Neural progenitor cell (in vitro differentiated cells): ENCODE results near the gene PDE4A. TPM values are rescaled to one million over a fixed set of nuclear protein-coding genes. Genes with fewer than 3 reads are reported as not detected.

Source experiments
- DNase-seq: peaks from one replicate; pipeline ENCODE4 v3.0.0-alpha.2; 2016; ENCODE audit warnings: low spot score
- H2AFZ ChIP-seq: fragments of 200-600 bp; sonication (generic); replicated peaks from 2 replicates; pipeline ENCODE4 v1.6.1; 2016; ENCODE audit warnings: antibody characterized with exemption
- H3F3A ChIP-seq: fragments of 200-600 bp; sonication (generic); 2 replicates; pipeline ENCODE4 v1.6.1; 2016; ENCODE audit warnings: antibody characterized with exemption, low read depth
- H3K27ac ChIP-seq: fragments of 200-600 bp; sonication (generic); 2 replicates; pipeline ENCODE4 v1.5.1; 2016; ENCODE audit warnings: mild to moderate bottlenecking
- H3K27me3 ChIP-seq: fragments of 200-600 bp; sonication (generic); 2 replicates; pipeline ENCODE4 v1.6.1; 2016; ENCODE audit warnings: mild to moderate bottlenecking, moderate library complexity
- H3K36me3 ChIP-seq: fragments of 200-600 bp; sonication (generic); 2 replicates; pipeline ENCODE4 v1.5.1; 2016
- H3K4me1 ChIP-seq: fragments of 200-600 bp; sonication (generic); 2 replicates; pipeline ENCODE4 v1.6.1; 2016; ENCODE audit warnings: mixed run types
- H3K4me2 ChIP-seq: fragments of 200-600 bp; sonication (generic); 2 replicates; pipeline ENCODE4 v1.6.1; 2016
- H3K4me3 ChIP-seq: fragments of 200-600 bp; sonication (generic); 2 replicates; pipeline ENCODE4 v1.5.1; 2016
- H3K79me2 ChIP-seq: fragments of 200-600 bp; sonication (generic); 2 replicates; pipeline ENCODE4 v1.6.1; 2016; ENCODE audit warnings: low read depth
- H3K9ac ChIP-seq: fragments of 200-600 bp; sonication (generic); 2 replicates; pipeline ENCODE4 v1.6.1; 2016
- H3K9me3 ChIP-seq: fragments of 200-600 bp; sonication (generic); 2 replicates; pipeline ENCODE4 v1.5.1; 2016; ENCODE audit warnings: low read depth
- H4K20me1 ChIP-seq: fragments of 200-600 bp; sonication (generic); 2 replicates; pipeline ENCODE4 v1.6.1; 2016; ENCODE audit warnings: low read depth
- H3K27ac Mint-ChIP-seq: 3 replicates; pipeline ENCODE4 v1.8.0; 2021; ENCODE audit warnings: mixed read lengths
- H3K27me3 Mint-ChIP-seq: 2 replicates; pipeline ENCODE4 v1.8.0; 2022; ENCODE audit warnings: low read depth, mild to moderate bottlenecking, inconsistent platforms, moderate library complexity, mixed read lengths; ENCODE audit not compliant: insufficient read depth
- H3K36me3 Mint-ChIP-seq: 3 replicates; pipeline ENCODE4 v1.8.0; 2021; ENCODE audit warnings: mixed read lengths
- H3K4me1 Mint-ChIP-seq: 3 replicates; pipeline ENCODE4 v1.8.0; 2021; ENCODE audit warnings: mixed read lengths
- H3K4me3 Mint-ChIP-seq: 3 replicates; pipeline ENCODE4 v1.8.0; 2021; ENCODE audit warnings: mild to moderate bottlenecking, moderate library complexity, mixed read lengths
- H3K9me3 Mint-ChIP-seq: 3 replicates; pipeline ENCODE4 v1.8.0; 2020; ENCODE audit warnings: mixed read lengths
- CTCF ChIP-seq: fragments of 200-600 bp; sonication (generic); IDR thresholded peaks from 2 replicates; pipeline ENCODE4 v1.5.1; 2017; ENCODE audit warnings: antibody characterized with exemption, mild to moderate bottlenecking
- EZH2 ChIP-seq: fragments of 200-600 bp; sonication (generic); IDR thresholded peaks from 2 replicates; pipeline ENCODE4 v1.6.1; 2017; ENCODE audit warnings: antibody characterized with exemption, mild to moderate bottlenecking, moderate library complexity
- EZH2phosphoT487 ChIP-seq: fragments of 200-600 bp; sonication (generic); IDR thresholded peaks from 2 replicates; pipeline ENCODE4 v1.6.1; 2017; ENCODE audit warnings: antibody characterized with exemption
- total RNA-seq: library from RNA; depleted of rRNA; stranded (reverse); fragments of >200 nt; gene quantifications from 2 replicates; pipeline ENCODE4 v1.2.3, GENCODE V29; 2015; ENCODE audit warnings: low replicate concordance

PDE4A gene
- total RNA-seq, 1 donor from 2014 or later: 0.37 TPM

GRCh38 chr19:10473192-10473591 lies 52.9 kb downstream of the PDE4A start:
- no peaks in the 10 kb centered on the region for H4K20me1 ChIP-seq
- Mint-ChIP-seq H3K27ac (no peak overlapping the region), H3K36me3 (no peaks in the 10 kb centered on the region), H3K4me3 (no peak overlapping the region), H3K4me1 (peaks cover 11% of the 10 kb centered on the region), H3K27me3 (peaks cover 6% of the 10 kb centered on the region), H3K9me3 (no peaks in the 10 kb centered on the region)
- no peaks in the 10 kb centered on the region for H3K9me3 ChIP-seq
- DNase-seq: no peak
- H3K27me3 ChIP-seq: peaks cover 2% of the 10 kb centered on the region
- H3K9ac ChIP-seq: no peak overlapping the region
- no peak for TF ChIP-seq EZH2phosphoT487
- TF ChIP-seq EZH2: no peak
- no peak for TF ChIP-seq CTCF
- no peak overlapping the region for H2AFZ ChIP-seq
- no peak overlapping the region for H3K27ac ChIP-seq
- H3K36me3 ChIP-seq: no peaks in the 10 kb centered on the region
- H3K4me3 ChIP-seq: no peak overlapping the region
- H3F3A ChIP-seq: peaks cover 4% of the 10 kb centered on the region
- peaks cover 13% of the 10 kb centered on the region for H3K4me1 ChIP-seq
- H3K4me2 ChIP-seq: no peak overlapping the region
- no peaks in the 10 kb centered on the region for H3K79me2 ChIP-seq

- Histone ChIP-seq H3K9ac (no peak overlapping the region), H3K79me2 (no peaks in the 10 kb centered on the region), H2AFZ (no peak overlapping the region), H3K27ac (no peak overlapping the region), H3F3A (peaks cover 9% of the 10 kb centered on the region), H3K36me3 (no peaks in the 10 kb centered on the region), H3K27me3 (peaks cover 20% of the 10 kb centered on the region), H4K20me1 (no peaks in the 10 kb centered on the region), H3K4me3 (no peak overlapping the region), H3K9me3 (no peaks in the 10 kb centered on the region), H3K4me1 (no peaks in the 10 kb centered on the region), H3K4me2 (no peak overlapping the region)
- H3K36me3 Mint-ChIP-seq: no peaks in the 10 kb centered on the region
- H3K4me1 Mint-ChIP-seq: peaks cover 8% of the 10 kb centered on the region
- no peaks in the 10 kb centered on the region for H3K9me3 Mint-ChIP-seq
- peaks cover 5% of the 10 kb centered on the region for H3K27me3 Mint-ChIP-seq
- TF ChIP-seq EZH2 (no peak), EZH2phosphoT487 (no peak), CTCF (no peak)
- H3K4me3 Mint-ChIP-seq: no peak overlapping the region
- DNase-seq: no peak
- H3K27ac Mint-ChIP-seq: no peak overlapping the region
These were observed 54.7 kb downstream of the PDE4A start for GRCh38 chr19:10474962-10475451.

- Histone ChIP-seq H4K20me1 (no peaks in the 10 kb centered on the region), H3K36me3 (no peaks in the 10 kb centered on the region), H3K9me3 (no peaks in the 10 kb centered on the region), H3K79me2 (no peaks in the 10 kb centered on the region), H3K4me2 (no peak overlapping the region), H3F3A (peaks cover 9% of the 10 kb centered on the region), H3K4me1 (no peaks in the 10 kb centered on the region), H2AFZ (no peak overlapping the region), H3K4me3 (no peak overlapping the region), H3K27ac (no peak overlapping the region), H3K27me3 (peaks cover 25% of the 10 kb centered on the region), H3K9ac (no peak overlapping the region)
- TF ChIP-seq EZH2 (no peak), CTCF (no peak), EZH2phosphoT487 (no peak)
- H3K27ac Mint-ChIP-seq: no peak overlapping the region
- no peaks in the 10 kb centered on the region for H3K36me3 Mint-ChIP-seq
- H3K9me3 Mint-ChIP-seq: no peaks in the 10 kb centered on the region
- H3K27me3 Mint-ChIP-seq: peaks cover 5% of the 10 kb centered on the region
- no peak overlapping the region for H3K4me3 Mint-ChIP-seq
- H3K4me1 Mint-ChIP-seq: peaks cover 8% of the 10 kb centered on the region
- no peak for DNase-seq
These were observed 58.1 kb downstream of the PDE4A start for GRCh38 chr19:10478476-10478875.
